HG03108 (cell line): Measurements from ENCODE around the gene SUPT5H.

Experiments used
- ATAC-seq: cut with Tn5 transposase; IDR thresholded peaks from one replicate; pipeline ENCODE4 v1.9.1; 2021; ENCODE audit warnings: moderate library complexity; ENCODE audit not compliant: unreplicated experiment

Gene SUPT5H

DNA sequence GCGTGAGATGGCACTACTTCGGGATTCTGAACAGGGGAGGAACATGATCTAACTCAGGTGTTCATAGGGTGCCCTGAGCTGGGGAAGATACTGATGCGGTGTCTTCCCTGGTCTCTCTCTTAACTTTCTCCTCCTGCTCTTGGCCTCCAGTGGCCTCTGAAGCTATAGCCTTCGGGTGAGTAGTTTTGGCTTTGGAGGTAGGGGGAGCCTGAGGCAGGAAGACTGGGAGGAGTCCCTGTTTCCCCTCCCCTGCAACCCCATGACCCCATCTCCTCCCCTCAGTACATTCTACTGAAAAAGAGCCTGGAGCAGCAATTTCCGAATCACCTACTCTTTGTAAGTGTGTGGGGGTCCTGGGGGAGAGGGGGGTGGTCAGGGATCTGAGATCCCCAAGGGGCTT lies 73.1 kb downstream of the SUPT5H start:
- no peak for ATAC-seq

DNA sequence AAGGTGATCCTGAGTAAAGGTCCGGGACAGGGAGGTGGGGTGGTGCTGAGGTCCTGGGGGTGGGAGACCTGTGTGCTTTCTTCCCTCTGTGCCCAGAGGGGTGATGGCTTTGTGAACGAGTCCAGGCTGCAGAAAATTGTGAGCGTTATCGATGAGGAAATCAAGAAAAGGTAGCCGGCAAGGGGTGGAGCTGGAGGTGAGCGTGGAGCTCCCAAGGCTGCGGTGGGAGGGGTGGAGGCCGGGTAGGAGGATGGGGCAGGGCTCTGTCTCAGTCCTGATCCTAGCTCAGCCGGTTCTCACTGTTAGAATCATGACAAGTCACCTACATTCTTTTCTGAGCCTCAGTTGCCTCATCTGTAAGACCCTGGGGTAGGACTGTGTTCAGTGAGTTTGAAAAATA lies 73.6 kb downstream of the SUPT5H start:
- no peak for ATAC-seq

DNA sequence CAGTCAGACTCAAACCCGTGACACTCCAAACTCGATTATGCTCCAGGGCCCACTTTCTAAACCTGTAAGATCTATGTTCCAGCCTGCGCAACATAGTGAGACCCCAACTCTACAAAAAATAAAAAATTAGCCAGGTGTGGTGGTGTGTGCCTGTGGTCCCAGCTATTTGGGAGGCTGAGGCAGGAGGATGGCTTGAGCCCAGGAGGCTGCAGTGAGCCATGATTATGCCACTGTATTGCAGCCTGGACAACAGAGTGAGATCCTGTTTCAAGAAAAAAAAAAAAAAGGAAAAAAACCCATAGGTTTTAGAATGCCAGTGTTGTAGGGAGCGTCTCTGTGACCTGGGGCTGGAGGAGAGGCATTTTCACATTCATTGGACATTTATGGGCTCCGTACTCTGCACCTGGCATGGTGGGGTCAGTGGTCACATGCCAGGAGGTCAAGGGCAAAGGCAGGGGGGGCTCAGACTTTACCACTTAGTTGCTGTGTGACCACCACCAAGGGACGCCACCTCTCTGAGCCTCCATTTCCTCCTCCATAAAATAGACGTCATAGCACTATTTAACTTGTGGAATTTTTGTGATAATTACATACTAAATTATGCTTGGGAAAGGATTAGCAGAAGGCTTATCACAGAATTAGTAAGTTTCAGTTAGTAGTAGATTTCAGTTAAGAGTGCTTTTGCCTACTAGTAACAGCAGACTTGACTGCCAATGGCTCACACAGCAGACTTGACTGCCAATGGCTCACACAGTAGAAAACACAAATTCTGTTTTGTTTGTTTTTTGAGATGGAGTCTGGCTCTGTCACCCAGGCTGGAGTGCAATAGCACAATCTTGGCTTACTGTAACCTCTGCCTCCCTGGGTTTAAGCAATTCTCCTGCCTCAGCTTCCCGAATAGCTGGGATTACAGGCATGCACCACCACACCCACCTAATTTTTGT lies 75.4 kb downstream of the SUPT5H start:
- ATAC-seq: no peak

DNA sequence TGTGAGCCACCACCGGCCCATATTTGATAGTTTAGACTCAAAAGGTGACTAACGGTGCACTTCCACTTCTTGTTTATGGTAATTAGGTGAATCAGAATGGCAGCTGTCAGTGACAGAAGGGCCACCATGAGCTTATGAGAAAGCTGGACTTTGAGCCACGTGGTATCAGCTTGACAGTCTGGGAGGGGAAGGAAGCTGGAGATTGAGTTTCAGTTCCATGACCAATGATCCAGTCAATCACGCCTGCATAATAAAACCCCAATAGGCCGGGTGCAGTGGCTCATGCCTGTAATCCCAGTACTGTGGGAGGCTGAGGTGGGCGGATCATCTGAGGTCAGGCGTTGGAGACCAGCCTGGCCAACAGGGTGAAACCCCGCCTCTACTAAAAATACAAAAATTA lies 79.1 kb downstream of the SUPT5H start:
- ATAC-seq: no peak

DNA sequence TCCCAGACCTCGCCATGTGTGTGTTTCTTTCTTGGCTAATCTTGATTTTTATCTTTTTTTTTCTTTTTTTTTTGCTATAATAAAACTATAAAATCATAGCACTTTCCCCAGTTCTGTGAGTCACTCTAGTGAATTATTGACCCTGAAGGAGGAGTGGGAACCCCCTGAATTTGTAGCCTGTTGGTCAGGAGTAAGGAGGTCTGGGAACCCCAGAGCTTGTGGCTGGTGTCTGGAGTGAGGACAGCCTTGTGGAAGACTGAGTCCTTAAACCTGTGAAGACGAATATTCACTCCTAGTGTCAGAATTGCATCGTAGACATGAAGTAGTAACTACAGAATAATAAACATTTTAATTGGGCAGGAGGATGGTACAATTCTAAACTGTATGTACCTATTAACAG lies 79.8 kb downstream of the SUPT5H start:
- no peak for ATAC-seq
